ENCODE results near the gene ARHGAP27. TPM values are rescaled to one million over a fixed set of nuclear protein-coding genes. Genes with fewer than 3 reads are reported as not detected.
A peak's percentile ranks its signal among the peaks of the same experiment; 100 is the strongest.

Gene ARHGAP27
- total RNA-seq, 2 experiments from 2014 or later = 55.5 to 56.8 TPM

GRCh38 chr17:45440161-45440778 is 7.6 kb upstream of the ARHGAP27 start:
- H3K79me2 ChIP-seq (ENCODE audit: insufficient read depth, low read depth, low read length) = no peaks in the 10 kb centered on the region
- H2AFZ ChIP-seq (ENCODE audit: low read length) = no peak overlapping the region
- intact Hi-C loops (cut with micrococcal nuclease; ENCODE audit: unreplicated experiment) = no loop called here
- DNase-seq (ENCODE audit: low spot score) = peak; percentile 35
- peaks cover 24% of the 10 kb centered on the region for H3K4me1 ChIP-seq (ENCODE audit: insufficient read depth, low read length, poor library complexity, severe bottlenecking)
- TF ChIP-seq EZH2phosphoT487 (IDR thresholded peaks at IDR 0.05; ENCODE audit: borderline replicate concordance, low read depth, low read length) = no peak
- no peak for TF ChIP-seq CTCF (conservative IDR thresholded peaks at IDR 0.05; ENCODE audit: low read length)
- ChIA-PET POLR2A (no interaction called here), CTCF (ENCODE audit: unreplicated experiment) (no interaction called here)
- no peaks in the 10 kb centered on the region for H3K36me3 ChIP-seq (ENCODE audit: insufficient read depth, low read length)
- no peaks in the 10 kb centered on the region for H3K9me2 ChIP-seq (ENCODE audit: insufficient read depth, low read length)
- no peak overlapping the region for H3K4me3 ChIP-seq (ENCODE audit: low read depth, low read length, poor library complexity, severe bottlenecking)
- BruUV-seq (replicated peaks) = no TSS peak
- H3K4me2 ChIP-seq (ENCODE audit: low read length) = peak overlapping the region; percentile 49
- no peaks in the 10 kb centered on the region for H3K9me3 ChIP-seq (ENCODE audit: low read length)
- peak overlapping the region; percentile 46 for H3K27ac ChIP-seq (ENCODE audit: low read depth, low read length, poor library complexity, severe bottlenecking)
- no peaks in the 10 kb centered on the region for H4K20me1 ChIP-seq (ENCODE audit: insufficient read depth, low read length)

GRCh38 chr17:45438931-45439610 is 6.4 kb upstream of the ARHGAP27 start:
- intact Hi-C loops (cut with micrococcal nuclease; ENCODE audit: unreplicated experiment) = no loop called here
- no peak overlapping the region for H3K27ac ChIP-seq (ENCODE audit: low read depth, low read length, poor library complexity, severe bottlenecking)
- H3K9me3 ChIP-seq (ENCODE audit: low read length) = no peaks in the 10 kb centered on the region
- TF ChIP-seq CTCF (conservative IDR thresholded peaks at IDR 0.05; ENCODE audit: low read length) (no peak), EZH2phosphoT487 (IDR thresholded peaks at IDR 0.05; ENCODE audit: borderline replicate concordance, low read depth, low read length) (no peak)
- H3K4me2 ChIP-seq (ENCODE audit: low read length) = no peak overlapping the region
- H2AFZ ChIP-seq (ENCODE audit: low read length) = no peak overlapping the region
- no peak overlapping the region for H3K4me3 ChIP-seq (ENCODE audit: low read depth, low read length, poor library complexity, severe bottlenecking)
- no peak for DNase-seq (ENCODE audit: low spot score)
- no peaks in the 10 kb centered on the region for H4K20me1 ChIP-seq (ENCODE audit: insufficient read depth, low read length)
- ChIA-PET POLR2A (no interaction called here), CTCF (ENCODE audit: unreplicated experiment) (interaction anchor here (0.5 kb wide), 1 partner anchor 382 kb away, joined by 3 read pairs; no protein-coding TSS in a partner anchor)
- no peaks in the 10 kb centered on the region for H3K79me2 ChIP-seq (ENCODE audit: insufficient read depth, low read depth, low read length)
- BruUV-seq (replicated peaks) = no TSS peak
- peaks cover 24% of the 10 kb centered on the region for H3K4me1 ChIP-seq (ENCODE audit: insufficient read depth, low read length, poor library complexity, severe bottlenecking)
- H3K36me3 ChIP-seq (ENCODE audit: insufficient read depth, low read length) = no peaks in the 10 kb centered on the region
- no peaks in the 10 kb centered on the region for H3K9me2 ChIP-seq (ENCODE audit: insufficient read depth, low read length)

Data from OCI-LY7 (cell line).